Measurements from ENCODE around the gene PRPF19.

The PRPF19 gene

GRCh38 chr11:60937144-60937527 lies 30.8 kb upstream of the PRPF19 start:
- H3K9ac ChIP-seq (ENCODE audit: low read depth, low read length, poor library complexity, severe bottlenecking), result no peak overlapping the region
- H3K9me3 ChIP-seq (ENCODE audit: insufficient read depth, low read depth, low read length), result no peaks in the 10 kb centered on the region
- H2AFZ ChIP-seq (ENCODE audit: low read length), result no peak overlapping the region
- H4K20me1 ChIP-seq (ENCODE audit: insufficient read depth, low read length, poor library complexity, severe bottlenecking), result no peaks in the 10 kb centered on the region
- H3K27me3 ChIP-seq (ENCODE audit: insufficient read depth, low read length, poor library complexity, severe bottlenecking), result no peaks in the 10 kb centered on the region
- H3K36me3 ChIP-seq (ENCODE audit: insufficient read depth, low read length), result no peaks in the 10 kb centered on the region
- no peak overlapping the region for H3K4me3 ChIP-seq (ENCODE audit: low read length, poor library complexity, severe bottlenecking)
- no peaks in the 10 kb centered on the region for H3K79me2 ChIP-seq (ENCODE audit: insufficient read depth, low read length)
- no peaks in the 10 kb centered on the region for H3K4me1 ChIP-seq (ENCODE audit: insufficient read depth, low read length, poor library complexity, severe bottlenecking)
- no peaks in the 10 kb centered on the region for H3K9me2 ChIP-seq (replicated peaks; ENCODE audit: low read depth, low read length)
- no peaks in the 10 kb centered on the region for H3F3A ChIP-seq (ENCODE audit: low read depth)
- TF ChIP-seq, protein P1, sequence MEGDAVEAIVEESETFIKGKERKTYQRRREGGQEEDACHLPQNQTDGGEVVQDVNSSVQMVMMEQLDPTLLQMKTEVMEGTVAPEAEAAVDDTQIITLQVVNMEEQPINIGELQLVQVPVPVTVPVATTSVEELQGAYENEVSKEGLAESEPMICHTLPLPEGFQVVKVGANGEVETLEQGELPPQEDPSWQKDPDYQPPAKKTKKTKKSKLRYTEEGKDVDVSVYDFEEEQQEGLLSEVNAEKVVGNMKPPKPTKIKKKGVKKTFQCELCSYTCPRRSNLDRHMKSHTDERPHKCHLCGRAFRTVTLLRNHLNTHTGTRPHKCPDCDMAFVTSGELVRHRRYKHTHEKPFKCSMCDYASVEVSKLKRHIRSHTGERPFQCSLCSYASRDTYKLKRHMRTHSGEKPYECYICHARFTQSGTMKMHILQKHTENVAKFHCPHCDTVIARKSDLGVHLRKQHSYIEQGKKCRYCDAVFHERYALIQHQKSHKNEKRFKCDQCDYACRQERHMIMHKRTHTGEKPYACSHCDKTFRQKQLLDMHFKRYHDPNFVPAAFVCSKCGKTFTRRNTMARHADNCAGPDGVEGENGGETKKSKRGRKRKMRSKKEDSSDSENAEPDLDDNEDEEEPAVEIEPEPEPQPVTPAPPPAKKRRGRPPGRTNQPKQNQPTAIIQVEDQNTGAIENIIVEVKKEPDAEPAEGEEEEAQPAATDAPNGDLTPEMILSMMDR (conservative IDR thresholded peaks at IDR 0.05; ENCODE audit: low read length), result no peak
- no peak for TF ChIP-seq EZH2phosphoT487 (IDR thresholded peaks at IDR 0.05; ENCODE audit: borderline replicate concordance)
- H3K4me2 ChIP-seq (ENCODE audit: low read depth, low read length, poor library complexity, severe bottlenecking), result no peak overlapping the region

GRCh38 chr11:60936467-60937143 lies 30.2 kb upstream of the PRPF19 start:
- Histone ChIP-seq H3K36me3 (ENCODE audit: insufficient read depth, low read length) (no peaks in the 10 kb centered on the region), H3K9ac (ENCODE audit: low read depth, low read length, poor library complexity, severe bottlenecking) (no peak overlapping the region), H3K4me1 (ENCODE audit: insufficient read depth, low read length, poor library complexity, severe bottlenecking) (no peaks in the 10 kb centered on the region), H3K4me2 (ENCODE audit: low read depth, low read length, poor library complexity, severe bottlenecking) (no peak overlapping the region), H3K9me2 (replicated peaks; ENCODE audit: low read depth, low read length) (no peaks in the 10 kb centered on the region), H3K9me3 (ENCODE audit: insufficient read depth, low read depth, low read length) (no peaks in the 10 kb centered on the region), H4K20me1 (ENCODE audit: insufficient read depth, low read length, poor library complexity, severe bottlenecking) (no peaks in the 10 kb centered on the region), H3K79me2 (ENCODE audit: insufficient read depth, low read length) (no peaks in the 10 kb centered on the region), H3K4me3 (ENCODE audit: low read length, poor library complexity, severe bottlenecking) (no peak overlapping the region), H2AFZ (ENCODE audit: low read length) (no peak overlapping the region), H3F3A (ENCODE audit: low read depth) (no peaks in the 10 kb centered on the region), H3K27me3 (ENCODE audit: insufficient read depth, low read length, poor library complexity, severe bottlenecking) (no peaks in the 10 kb centered on the region)
- no peak for TF ChIP-seq EZH2phosphoT487 (IDR thresholded peaks at IDR 0.05; ENCODE audit: borderline replicate concordance)
- TF ChIP-seq, protein P1 (conservative IDR thresholded peaks at IDR 0.05; ENCODE audit: low read length), result no peak

GRCh38 chr11:60935676-60936442 lies 29.5 kb upstream of the PRPF19 start:
- Histone ChIP-seq H3K9me3 (ENCODE audit: insufficient read depth, low read depth, low read length) (no peaks in the 10 kb centered on the region), H3K4me3 (ENCODE audit: low read length, poor library complexity, severe bottlenecking) (no peak overlapping the region), H3K9ac (ENCODE audit: low read depth, low read length, poor library complexity, severe bottlenecking) (no peak overlapping the region), H3K27me3 (ENCODE audit: insufficient read depth, low read length, poor library complexity, severe bottlenecking) (no peaks in the 10 kb centered on the region), H4K20me1 (ENCODE audit: insufficient read depth, low read length, poor library complexity, severe bottlenecking) (no peaks in the 10 kb centered on the region), H3F3A (ENCODE audit: low read depth) (no peaks in the 10 kb centered on the region), H2AFZ (ENCODE audit: low read length) (no peak overlapping the region), H3K79me2 (ENCODE audit: insufficient read depth, low read length) (no peaks in the 10 kb centered on the region), H3K4me2 (ENCODE audit: low read depth, low read length, poor library complexity, severe bottlenecking) (no peak overlapping the region), H3K9me2 (replicated peaks; ENCODE audit: low read depth, low read length) (no peaks in the 10 kb centered on the region), H3K36me3 (ENCODE audit: insufficient read depth, low read length) (no peaks in the 10 kb centered on the region), H3K4me1 (ENCODE audit: insufficient read depth, low read length, poor library complexity, severe bottlenecking) (no peaks in the 10 kb centered on the region)
- no peak for TF ChIP-seq EZH2phosphoT487 (IDR thresholded peaks at IDR 0.05; ENCODE audit: borderline replicate concordance)
- TF ChIP-seq, protein P1 (conservative IDR thresholded peaks at IDR 0.05; ENCODE audit: low read length), result no peak
